PC-9 (cell line): ENCODE results near the gene KCNH4. TPM values are rescaled to one million over a fixed set of nuclear protein-coding genes. Genes with fewer than 3 reads are reported as not detected.

ENCODE experiments used
- BruUV-seq: library from RNA; stranded (reverse); fragments of 400-500 nt; replicated peaks from 2 replicates; lab custom pipeline; 2021; lab: Mats Ljungman, UMichigan
- CTCF ChIA-PET: fragments of 300-600 bp; sonication (Branson Sonifier 250); formaldehyde crosslinking; loops from one replicate; lab custom pipeline; 2022; ENCODE audit warnings: antibody characterized with exemption; lab: Charles Lee
- POLR2A ChIA-PET: fragments of 300-600 bp; sonication (Branson Sonifier 250); formaldehyde crosslinking; loops from one replicate; lab custom pipeline; 2022; ENCODE audit warnings: antibody characterized with exemption; ENCODE audit not compliant: unreplicated experiment; lab: Charles Lee
- DNase-seq, 2 experiments: peaks; one replicate each; pipeline versions ENCODE4 v3.0.0 to v3.0.0-alpha.2; 2015 to 2022; ENCODE audit warnings: mixed read lengths in 1 of 2
- H2AFZ ChIP-seq: fragments of 200-600 bp; sonication (generic); 2 replicates; pipeline ENCODE4 v1.8.1; 2017; ENCODE audit warnings: antibody characterized with exemption
- H3F3A ChIP-seq: fragments of 200-600 bp; sonication (generic); 2 replicates; pipeline ENCODE4 v1.8.1; 2017; ENCODE audit warnings: antibody characterized with exemption, mild to moderate bottlenecking, low read depth; ENCODE audit not compliant: insufficient read depth
- H3K27ac ChIP-seq: fragments of 200-600 bp; sonication (generic); 2 replicates; pipeline ENCODE4 v1.6.1; 2016; ENCODE audit warnings: mixed run types
- H3K27me3 ChIP-seq: fragments of 200-600 bp; sonication (generic); 2 replicates; pipeline ENCODE4 v1.6.1; 2016; ENCODE audit warnings: low read depth, mixed run types; ENCODE audit not compliant: insufficient read depth
- H3K36me3 ChIP-seq: fragments of 200-600 bp; sonication (generic); 2 replicates; pipeline ENCODE4 v1.6.1; 2016; ENCODE audit warnings: low read depth, mixed run types
- H3K4me1 ChIP-seq: fragments of 200-600 bp; sonication (generic); replicated peaks from 2 replicates; pipeline ENCODE4 v1.6.1; 2016; ENCODE audit warnings: mixed run types; ENCODE audit not compliant: insufficient read depth
- H3K4me2 ChIP-seq: fragments of 200-600 bp; sonication (generic); 2 replicates; pipeline ENCODE4 v1.6.1; 2017; ENCODE audit warnings: mixed run types
- H3K4me3 ChIP-seq: fragments of 200-600 bp; sonication (generic); 2 replicates; pipeline ENCODE4 v1.6.1; 2016; ENCODE audit warnings: mixed run types
- H3K79me2 ChIP-seq: fragments of 200-600 bp; sonication (generic); 2 replicates; pipeline ENCODE4 v1.6.1; 2017; ENCODE audit warnings: low read depth, mixed run types
- H3K9me2 ChIP-seq: fragments of 200-600 bp; sonication (generic); 2 replicates; pipeline ENCODE4 v1.8.1; 2017; ENCODE audit warnings: mild to moderate bottlenecking; ENCODE audit not compliant: insufficient read depth
- H3K9me3 ChIP-seq: fragments of 200-600 bp; sonication (generic); 2 replicates; pipeline ENCODE4 v1.8.1; 2016; ENCODE audit warnings: low read depth; ENCODE audit not compliant: insufficient read depth
- H4K20me1 ChIP-seq: fragments of 200-600 bp; sonication (generic); 2 replicates; pipeline ENCODE4 v1.8.1; 2017; ENCODE audit not compliant: insufficient read depth
- EZH2 ChIP-seq: fragments of 200-600 bp; sonication (generic); IDR thresholded peaks from 2 replicates; pipeline ENCODE4 v1.8.0; 2017; ENCODE audit warnings: antibody characterized with exemption, low read depth
- intact Hi-C: fragments of 100-400 bp; cut with micrococcal nuclease; formaldehyde crosslinking; loops from one replicate; pipeline ENCODE4 v1.10.0; 2022; ENCODE audit not compliant: unreplicated experiment
- total RNA-seq: library from RNA; stranded (reverse); gene quantifications from 2 replicates; pipeline ENCODE4 v1.2.3, GENCODE V29; 2021
- TF ChIP-seq, protein P1 (sequence below): fragments of 200-600 bp; sonication (generic); conservative IDR thresholded peaks from 2 replicates; pipeline ENCODE4 v1.6.1; 2017; ENCODE audit warnings: mixed run types, antibody characterized with exemption, mild to moderate bottlenecking, moderate library complexity

Gene KCNH4
- total RNA-seq, 1 experiment from 2014 or later, result not detected

DNA sequence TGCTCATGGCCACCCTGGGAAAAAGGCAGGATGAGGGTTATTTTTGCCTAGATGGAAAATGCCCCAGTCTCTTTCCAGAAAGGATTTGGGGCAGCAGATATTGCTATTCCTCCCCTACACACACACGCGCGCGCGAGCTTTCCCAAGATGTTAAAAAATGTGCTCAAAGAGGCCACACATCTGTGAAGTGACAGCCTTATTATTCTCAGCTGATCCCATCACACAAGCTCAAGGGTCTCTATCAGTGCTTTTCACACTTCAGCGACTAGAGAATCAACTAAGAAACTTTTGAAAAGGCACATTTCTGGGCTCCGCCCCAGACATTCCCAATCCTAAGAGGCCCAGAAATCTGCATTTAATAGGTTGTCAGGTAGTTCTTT is 20.4 kb downstream of the KCNH4 start:
- BruUV-seq, result no TSS peak
- CTCF ChIA-PET, result no interaction called here
- H3K36me3 ChIP-seq, result no peaks in the 10 kb centered on the region
- DNase-seq, result no peak
- no peaks in the 10 kb centered on the region for H3F3A ChIP-seq
- no peaks in the 10 kb centered on the region for H3K27me3 ChIP-seq
- H3K4me2 ChIP-seq, result no peak overlapping the region
- H2AFZ ChIP-seq, result no peak overlapping the region
- no peaks in the 10 kb centered on the region for H3K9me3 ChIP-seq
- H3K79me2 ChIP-seq, result no peaks in the 10 kb centered on the region
- no peak overlapping the region for H3K4me3 ChIP-seq
- no peaks in the 10 kb centered on the region for H3K9me2 ChIP-seq
- no peak overlapping the region for H3K27ac ChIP-seq
- intact Hi-C loops, result no loop called here
- H3K4me1 ChIP-seq, result no peaks in the 10 kb centered on the region
- H4K20me1 ChIP-seq, result no peaks in the 10 kb centered on the region
- TF ChIP-seq, protein P1, sequence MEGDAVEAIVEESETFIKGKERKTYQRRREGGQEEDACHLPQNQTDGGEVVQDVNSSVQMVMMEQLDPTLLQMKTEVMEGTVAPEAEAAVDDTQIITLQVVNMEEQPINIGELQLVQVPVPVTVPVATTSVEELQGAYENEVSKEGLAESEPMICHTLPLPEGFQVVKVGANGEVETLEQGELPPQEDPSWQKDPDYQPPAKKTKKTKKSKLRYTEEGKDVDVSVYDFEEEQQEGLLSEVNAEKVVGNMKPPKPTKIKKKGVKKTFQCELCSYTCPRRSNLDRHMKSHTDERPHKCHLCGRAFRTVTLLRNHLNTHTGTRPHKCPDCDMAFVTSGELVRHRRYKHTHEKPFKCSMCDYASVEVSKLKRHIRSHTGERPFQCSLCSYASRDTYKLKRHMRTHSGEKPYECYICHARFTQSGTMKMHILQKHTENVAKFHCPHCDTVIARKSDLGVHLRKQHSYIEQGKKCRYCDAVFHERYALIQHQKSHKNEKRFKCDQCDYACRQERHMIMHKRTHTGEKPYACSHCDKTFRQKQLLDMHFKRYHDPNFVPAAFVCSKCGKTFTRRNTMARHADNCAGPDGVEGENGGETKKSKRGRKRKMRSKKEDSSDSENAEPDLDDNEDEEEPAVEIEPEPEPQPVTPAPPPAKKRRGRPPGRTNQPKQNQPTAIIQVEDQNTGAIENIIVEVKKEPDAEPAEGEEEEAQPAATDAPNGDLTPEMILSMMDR, result no peak
- TF ChIP-seq EZH2, result no peak
- POLR2A ChIA-PET, result no interaction called here

DNA sequence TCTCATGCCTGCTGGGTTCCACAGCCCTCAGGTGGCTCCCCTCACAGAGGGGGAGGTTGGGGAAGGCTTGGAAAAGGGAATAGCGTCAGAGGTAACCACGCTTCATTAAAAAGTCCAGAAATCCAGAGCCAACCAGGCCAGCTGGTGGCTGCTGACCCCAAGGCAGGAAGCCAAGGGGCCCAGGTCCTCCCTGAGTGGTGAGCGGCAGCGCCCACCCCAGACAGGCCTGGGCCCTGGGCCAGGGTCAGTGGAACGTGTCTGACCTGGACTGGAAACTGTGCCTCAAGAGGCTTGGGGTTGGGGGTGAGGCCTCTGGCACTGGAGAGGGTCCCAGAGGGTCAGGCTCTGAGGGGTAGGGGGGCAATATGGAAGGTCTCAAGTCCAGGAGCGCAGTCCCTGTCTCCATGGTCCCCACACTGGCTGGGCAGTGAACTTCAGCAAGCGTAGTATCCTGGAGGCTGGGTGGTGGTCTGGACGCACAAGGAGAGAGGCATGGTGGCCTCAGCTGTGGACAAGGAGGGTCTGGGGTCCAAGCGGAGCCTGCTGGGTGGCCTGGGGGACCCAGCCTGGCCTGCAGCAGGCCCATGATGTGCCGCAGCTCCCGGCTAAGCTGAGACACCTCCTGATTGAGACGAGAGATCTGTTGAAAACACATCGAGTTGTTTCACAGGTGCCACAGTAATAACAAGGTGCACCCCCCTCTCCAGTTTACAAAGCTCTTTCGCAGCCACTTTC is 21.0 kb downstream of the KCNH4 start:
- Histone ChIP-seq H2AFZ (no peak overlapping the region), H3K27ac (no peak overlapping the region), H4K20me1 (no peaks in the 10 kb centered on the region), H3K79me2 (no peaks in the 10 kb centered on the region), H3F3A (no peaks in the 10 kb centered on the region), H3K27me3 (no peaks in the 10 kb centered on the region), H3K36me3 (no peaks in the 10 kb centered on the region), H3K9me2 (no peaks in the 10 kb centered on the region), H3K4me3 (no peak overlapping the region), H3K4me1 (no peaks in the 10 kb centered on the region), H3K4me2 (no peak overlapping the region), H3K9me3 (no peaks in the 10 kb centered on the region)
- no peak for TF ChIP-seq EZH2
- TF ChIP-seq, protein P1, result no peak
- DNase-seq, result no peak
- CTCF ChIA-PET, result no interaction called here
- no TSS peak for BruUV-seq
- intact Hi-C loops, result no loop called here
- POLR2A ChIA-PET, result no interaction called here

DNA sequence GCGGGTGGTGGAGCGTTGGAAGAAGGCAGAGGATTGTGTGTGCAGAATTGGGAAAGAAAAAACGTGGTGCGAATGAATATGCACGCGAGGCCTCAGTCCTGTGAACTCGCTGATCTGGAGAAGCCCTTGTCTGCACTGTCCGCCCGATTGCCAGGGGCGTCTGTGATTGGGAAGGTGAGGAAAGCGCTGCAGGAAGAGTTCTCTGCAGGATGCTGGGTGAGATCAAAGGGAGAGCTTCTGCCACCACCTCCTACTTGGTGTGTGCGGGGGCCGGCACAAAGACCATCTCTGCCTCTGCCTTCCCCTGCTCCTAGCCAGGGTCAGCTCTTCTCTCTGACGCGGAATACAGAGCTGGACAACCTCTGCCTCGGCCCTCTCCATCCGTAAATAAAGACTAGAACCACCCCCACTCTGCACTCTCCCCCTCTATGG is 25.3 kb downstream of the KCNH4 start:
- CTCF ChIA-PET, result no interaction called here
- Histone ChIP-seq H3K4me2 (peak overlapping the region; percentile 72), H3K9me3 (no peaks in the 10 kb centered on the region), H3F3A (no peaks in the 10 kb centered on the region), H3K79me2 (peaks cover 41% of the 10 kb centered on the region), H3K9me2 (no peaks in the 10 kb centered on the region), H3K4me1 (peaks cover 7% of the 10 kb centered on the region; the same call in 1 of the 2 replicates), H3K4me3 (no peak overlapping the region; the same call in 1 of the 2 replicates), H3K27me3 (no peaks in the 10 kb centered on the region), H3K27ac (no peak overlapping the region), H2AFZ (peak overlapping the region; percentile 76; the same call in 1 of the 2 replicates), H4K20me1 (peaks cover 5% of the 10 kb centered on the region; the same call in 1 of the 2 replicates), H3K36me3 (no peaks in the 10 kb centered on the region)
- no peak for DNase-seq
- intact Hi-C loops, result no loop called here
- POLR2A ChIA-PET, result interaction anchor here (0.6 kb wide), 1 partner anchor 20 kb away, joined by 21 read pairs; no protein-coding TSS in a partner anchor
- TSS peak; percentile 78 for BruUV-seq
- TF ChIP-seq, protein P1, result no peak
- no peak for TF ChIP-seq EZH2
